HL-60 (cell line): ENCODE measurements around the gene SEPTIN5.

ENCODE experiments used
- CTCF ChIP-seq: IDR thresholded peaks from one replicate; pipeline ENCODE4 v1.5.1; 2011; ENCODE audit warnings: low read length, control low read depth, inconsistent platforms; ENCODE audit not compliant: insufficient read depth
- GABPA ChIP-seq: IDR thresholded peaks from 2 replicates; pipeline ENCODE4 v1.6.1; 2012; ENCODE audit warnings: low read depth
- POLR2AphosphoS5 ChIP-seq: IDR thresholded peaks from 2 replicates; pipeline ENCODE4 v1.6.1; 2012; ENCODE audit warnings: low read depth
- SPI1 ChIP-seq: IDR thresholded peaks from 2 replicates; pipeline ENCODE4 v1.6.1; 2012; ENCODE audit warnings: low read depth, mild to moderate bottlenecking, borderline replicate concordance

GRCh38 chr22:19672054-19672776, 42.1 kb upstream of the SEPTIN5 start:
- no peak for TF ChIP-seq POLR2AphosphoS5
- no peak for TF ChIP-seq CTCF
- no peak for TF ChIP-seq GABPA
- TF ChIP-seq SPI1 = no peak
